Sigmoid colon (tissue), 3 donors: ENCODE results near the gene CEP85.

Source experiments
- POLR2A ChIP-seq, 2 donors: fragments of 450-650 bp; IDR thresholded peaks; one replicate each; pipeline ENCODE4 v1.6.1; 2016; ENCODE audit warnings: antibody characterized with exemption in 2 of 2, mild to moderate bottlenecking in 2 of 2, moderate library complexity in 2 of 2
- TF ChIP-seq, protein P1 (sequence below), 4 experiments: fragments of 450-650 bp in 3 of 4; fragments of 200-600 bp in 1 of 4; IDR thresholded peaks; one replicate each; pipeline ENCODE4 v1.5.1; 2016 to 2019; ENCODE audit warnings: antibody characterized with exemption in 4 of 4, mild to moderate bottlenecking in 3 of 4, moderate library complexity in 2 of 4

DNA sequence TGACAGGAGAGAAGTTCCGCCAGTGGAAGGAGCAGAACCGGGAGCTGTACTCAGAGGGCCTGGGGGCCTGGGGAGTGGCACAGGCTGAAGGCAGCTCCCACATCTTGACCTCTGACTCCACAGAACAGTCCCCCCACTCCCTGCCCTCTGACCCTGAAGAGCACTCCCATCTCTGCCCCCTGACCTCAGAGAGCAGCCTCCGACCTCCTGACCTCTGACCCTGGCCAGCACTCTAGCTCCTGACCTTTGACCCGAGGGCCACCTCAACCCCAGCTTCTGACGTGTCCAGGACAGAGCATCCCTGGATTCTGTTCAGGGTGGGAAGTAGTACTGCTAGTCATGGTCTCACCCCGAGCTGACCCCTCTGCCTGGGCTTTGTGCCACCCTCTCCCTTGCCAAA lies 44.7 kb upstream of the CEP85 start:
- TF ChIP-seq, protein P1, sequence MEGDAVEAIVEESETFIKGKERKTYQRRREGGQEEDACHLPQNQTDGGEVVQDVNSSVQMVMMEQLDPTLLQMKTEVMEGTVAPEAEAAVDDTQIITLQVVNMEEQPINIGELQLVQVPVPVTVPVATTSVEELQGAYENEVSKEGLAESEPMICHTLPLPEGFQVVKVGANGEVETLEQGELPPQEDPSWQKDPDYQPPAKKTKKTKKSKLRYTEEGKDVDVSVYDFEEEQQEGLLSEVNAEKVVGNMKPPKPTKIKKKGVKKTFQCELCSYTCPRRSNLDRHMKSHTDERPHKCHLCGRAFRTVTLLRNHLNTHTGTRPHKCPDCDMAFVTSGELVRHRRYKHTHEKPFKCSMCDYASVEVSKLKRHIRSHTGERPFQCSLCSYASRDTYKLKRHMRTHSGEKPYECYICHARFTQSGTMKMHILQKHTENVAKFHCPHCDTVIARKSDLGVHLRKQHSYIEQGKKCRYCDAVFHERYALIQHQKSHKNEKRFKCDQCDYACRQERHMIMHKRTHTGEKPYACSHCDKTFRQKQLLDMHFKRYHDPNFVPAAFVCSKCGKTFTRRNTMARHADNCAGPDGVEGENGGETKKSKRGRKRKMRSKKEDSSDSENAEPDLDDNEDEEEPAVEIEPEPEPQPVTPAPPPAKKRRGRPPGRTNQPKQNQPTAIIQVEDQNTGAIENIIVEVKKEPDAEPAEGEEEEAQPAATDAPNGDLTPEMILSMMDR (IDR thresholded peaks at IDR 0.05): no peak
- TF ChIP-seq POLR2A (IDR thresholded peaks at IDR 0.05): no peak
